GM13976 (cell line): Measurements from ENCODE around the gene CXCL8.

Experiments used
- DNase-seq: peaks from one replicate; pipeline ENCODE4 v3.0.0; 2012; ENCODE audit warnings: low spot score
- CTCF ChIP-seq: IDR thresholded peaks from 2 replicates; pipeline ENCODE4 v1.5.1; 2012; ENCODE audit warnings: borderline replicate concordance, mild to moderate bottlenecking; ENCODE audit not compliant: insufficient read depth; ENCODE audit errors: extremely low read depth, missing control alignments, control extremely low read depth
- in situ Hi-C: fragments of 300-500 bp; cut with MboI; formaldehyde crosslinking; loops from one replicate; pipeline ENCODE4 v1.12.0; 2022; ENCODE audit warnings: low sequenced_read_pairs, mixed read lengths, inconsistent platforms; ENCODE audit not compliant: unreplicated experiment

CXCL8 gene

GRCh38 chr4:73714647-73715046 lies 25.7 kb upstream of the CXCL8 start:
- no peak for DNase-seq
- TF ChIP-seq CTCF, result no peak
- in situ Hi-C loops, result no loop called here

- in situ Hi-C loops, result no loop called here
- no peak for TF ChIP-seq CTCF
- no peak for DNase-seq
These were observed 24.7 kb upstream of the CXCL8 start for GRCh38 chr4:73715659-73716058.

DNA sequence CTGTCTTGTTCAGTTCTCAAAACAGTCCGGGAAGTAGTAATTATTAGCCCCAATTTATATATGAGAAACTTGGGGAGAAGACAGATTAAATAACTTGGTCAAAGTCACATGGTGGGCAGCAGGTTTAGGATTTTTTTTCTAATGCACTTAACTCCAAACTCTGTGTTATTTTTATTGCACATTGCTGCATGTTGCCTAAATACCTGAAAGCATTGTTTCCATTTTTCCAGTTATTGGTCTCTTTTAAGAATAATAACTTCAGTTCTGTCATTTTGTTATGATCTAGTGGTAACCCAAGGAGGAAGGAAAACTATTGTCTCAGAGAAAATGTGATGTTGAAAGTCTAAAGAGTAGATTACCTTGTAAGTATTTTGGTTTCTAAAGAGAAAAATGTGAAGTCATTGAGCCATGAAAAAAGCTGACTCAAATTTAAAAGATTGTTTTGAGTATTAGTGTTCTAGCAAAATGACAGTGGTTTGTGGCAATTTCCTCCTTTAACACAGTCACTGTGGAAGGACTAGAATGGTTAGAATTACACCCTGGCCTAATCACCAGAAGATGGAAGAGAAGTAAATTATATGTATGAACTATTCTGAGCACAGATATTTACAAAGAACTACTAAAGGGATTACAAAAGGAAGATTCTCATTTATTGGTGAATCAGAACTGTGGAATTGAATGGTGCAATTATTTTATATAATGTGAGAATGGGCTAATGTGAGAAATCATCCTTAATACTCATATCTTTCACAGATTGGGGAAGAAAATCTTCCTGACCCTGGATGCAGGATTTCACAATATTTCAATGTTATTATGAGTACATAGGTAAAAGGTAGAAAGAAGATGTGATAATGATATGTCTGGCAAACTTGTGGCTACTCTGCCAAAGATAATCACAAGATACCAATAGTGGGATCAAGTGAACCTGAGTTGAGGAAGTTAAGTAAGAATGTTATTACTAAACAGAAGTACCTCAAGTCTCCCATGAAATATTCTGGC lies 21.7 kb upstream of the CXCL8 start:
- peak; percentile 19 for DNase-seq
- in situ Hi-C loops, result no loop called here
- no peak for TF ChIP-seq CTCF

DNA sequence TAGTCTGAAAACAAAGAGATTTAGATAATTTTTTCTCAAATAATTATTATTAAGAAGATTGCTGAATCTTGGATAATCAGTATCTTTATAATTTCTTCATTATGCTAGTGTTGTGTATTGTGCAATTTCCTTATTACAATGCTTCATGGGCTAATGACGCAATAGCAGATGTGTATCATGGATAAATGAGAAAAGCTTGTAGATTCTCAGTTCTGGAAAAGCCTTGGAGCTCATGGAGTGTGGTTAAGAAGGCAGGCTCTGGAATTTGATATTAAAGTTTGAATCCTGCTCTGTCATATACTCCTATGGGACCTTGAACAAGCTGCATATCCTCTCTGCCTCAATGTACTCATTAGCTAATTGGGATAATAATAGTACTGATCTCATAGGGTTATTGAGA lies 18.9 kb upstream of the CXCL8 start:
- TF ChIP-seq CTCF, result no peak
- no peak for DNase-seq
- in situ Hi-C loops, result no loop called here

GRCh38 chr4:73721909-73722308 lies 18.5 kb upstream of the CXCL8 start:
- DNase-seq, result no peak
- in situ Hi-C loops, result no loop called here
- TF ChIP-seq CTCF, result no peak

DNA sequence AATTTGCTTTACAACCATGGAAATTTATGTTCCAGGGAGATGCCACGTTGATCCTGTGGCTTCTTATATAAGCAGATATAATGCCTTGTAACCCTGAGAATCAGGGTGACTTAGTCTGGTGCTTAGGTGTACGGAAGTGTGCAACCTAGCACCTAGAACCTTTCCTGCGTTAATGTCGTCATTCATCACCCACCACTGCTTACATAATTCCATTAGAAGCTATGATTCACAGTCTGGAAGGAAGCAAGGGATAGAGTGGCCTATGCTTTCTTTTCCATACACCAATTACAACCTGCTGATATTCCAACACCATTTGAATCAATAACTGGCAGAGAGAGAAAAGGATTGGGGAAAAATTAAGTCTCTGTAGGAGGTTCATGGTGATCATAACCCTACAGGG lies 17.3 kb upstream of the CXCL8 start:
- in situ Hi-C loops, result no loop called here
- no peak for DNase-seq
- no peak for TF ChIP-seq CTCF

DNA sequence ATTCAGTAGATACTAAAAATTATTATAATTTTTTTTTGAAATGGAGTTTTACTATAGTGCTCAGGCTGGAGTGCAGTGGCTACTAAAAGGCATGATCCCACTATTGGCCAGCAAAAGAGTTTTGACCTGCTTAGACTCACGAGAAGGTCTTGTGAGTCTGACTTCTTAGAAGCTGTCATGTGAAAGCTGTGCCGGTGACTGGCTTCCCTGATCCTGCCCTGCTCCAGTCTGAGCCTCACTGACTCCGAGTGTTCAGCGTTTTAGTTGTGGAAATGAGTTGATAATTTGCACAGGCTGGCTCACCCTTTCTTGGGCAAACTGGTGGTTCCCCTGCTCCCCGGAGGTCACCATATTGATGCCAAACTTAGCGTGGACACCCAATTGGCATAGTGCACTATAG lies 16.4 kb upstream of the CXCL8 start:
- in situ Hi-C loops, result no loop called here
- TF ChIP-seq CTCF, result no peak
- no peak for DNase-seq
